ENCODE data around the gene ANKRD29.

Gene ANKRD29, protein sequence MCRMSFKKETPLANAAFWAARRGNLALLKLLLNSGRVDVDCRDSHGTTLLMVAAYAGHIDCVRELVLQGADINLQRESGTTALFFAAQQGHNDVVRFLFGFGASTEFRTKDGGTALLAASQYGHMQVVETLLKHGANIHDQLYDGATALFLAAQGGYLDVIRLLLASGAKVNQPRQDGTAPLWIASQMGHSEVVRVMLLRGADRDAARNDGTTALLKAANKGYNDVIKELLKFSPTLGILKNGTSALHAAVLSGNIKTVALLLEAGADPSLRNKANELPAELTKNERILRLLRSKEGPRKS

DNA sequence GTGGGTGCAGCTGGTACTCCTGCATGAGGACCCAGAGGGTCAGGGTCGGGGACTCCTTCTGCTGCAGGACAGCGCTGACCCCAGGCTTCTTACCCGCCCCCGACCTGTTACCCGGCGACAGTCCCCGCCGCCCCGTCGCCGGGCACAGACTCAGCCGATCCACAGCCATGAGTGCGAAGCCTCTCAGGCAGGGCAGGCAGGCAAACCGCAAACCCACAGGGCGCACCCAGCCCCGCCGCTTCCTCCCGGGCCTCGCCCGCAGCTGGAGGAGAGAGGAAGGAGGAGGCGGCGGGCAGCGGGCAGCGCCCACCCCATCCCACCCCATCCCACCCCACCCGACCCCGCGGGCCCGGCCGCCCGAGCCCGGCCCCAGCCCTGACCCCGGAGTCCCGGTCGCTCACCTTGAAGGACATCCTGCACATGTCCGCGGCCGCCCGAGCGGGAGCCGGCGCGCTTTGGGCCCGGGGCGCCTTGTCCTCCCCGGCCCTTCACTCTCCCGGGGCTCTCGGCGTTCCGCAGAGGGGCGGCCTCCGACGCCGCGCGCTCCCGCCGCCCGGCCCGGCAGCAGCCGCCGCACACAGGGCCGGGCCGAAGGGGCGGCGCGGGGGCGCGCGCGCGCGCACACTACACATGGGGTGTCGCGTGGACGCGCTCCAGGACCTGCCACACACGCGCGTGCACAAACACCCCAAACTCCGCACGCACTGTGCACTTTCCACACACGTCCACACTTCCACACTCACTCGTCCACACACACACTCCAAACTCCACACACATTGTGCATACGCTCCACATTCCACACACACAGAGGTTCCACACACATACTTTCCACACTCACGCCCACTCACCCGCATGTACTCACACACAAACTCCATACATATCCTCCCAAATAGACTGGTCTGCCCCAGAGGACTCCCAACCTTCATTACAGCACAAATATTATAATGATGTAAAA lies at the start of gene ANKRD29:
ANKRD29 (minus strand) TSS at position 603 of the 955 bp plus-strand sequence; CDS start at position 422, 181 bp downstream.
- in situ Hi-C loops (cut with MboI; ENCODE audit: low sequenced_read_pairs): no loop called here

DNA sequence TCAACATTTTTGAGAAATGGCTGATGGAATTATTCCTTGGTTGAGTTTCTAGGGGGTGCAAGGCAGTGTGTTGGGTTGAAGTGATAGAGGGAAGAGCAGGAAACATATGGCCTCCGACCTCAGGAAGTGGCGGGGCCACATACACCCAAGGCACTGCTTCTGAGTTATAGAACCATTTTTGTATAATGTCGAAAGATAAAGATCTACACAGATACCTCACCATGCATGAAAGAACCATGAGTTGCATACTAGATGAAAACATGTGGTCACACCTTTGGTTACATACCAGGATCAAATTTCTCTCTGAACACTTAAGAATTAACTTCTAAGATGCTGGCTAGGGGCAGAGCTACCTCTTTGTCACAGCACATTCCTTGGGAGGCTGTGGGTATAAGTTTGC lies 49.7 kb upstream of the ANKRD29 start:
- in situ Hi-C loops (cut with MboI; ENCODE audit: low sequenced_read_pairs): loop anchor here (25.0 kb wide), 1 partner anchor 175 kb away; no protein-coding TSS in a partner anchor

DNA sequence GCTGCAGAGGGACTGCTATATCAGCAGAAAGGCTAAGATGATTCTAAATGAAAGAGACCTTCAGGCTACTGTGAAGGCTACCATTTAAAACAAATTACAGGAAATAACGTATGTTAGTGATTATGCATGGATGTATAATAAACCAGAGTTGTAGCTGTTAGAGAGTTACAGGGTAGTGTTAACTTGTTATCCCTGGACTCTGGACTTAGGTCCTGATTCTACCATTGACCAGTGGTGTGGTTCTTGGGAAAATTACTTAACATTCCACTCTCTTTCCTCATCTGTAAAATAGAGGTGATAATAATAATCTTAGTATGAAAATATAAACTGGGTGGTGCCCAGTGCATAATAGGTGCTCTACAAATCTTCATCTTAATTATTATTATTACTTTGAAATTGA lies 48.7 kb upstream of the ANKRD29 start:
- in situ Hi-C loops (cut with MboI; ENCODE audit: low sequenced_read_pairs): loop anchor here (25.0 kb wide), 1 partner anchor 174 kb away; no protein-coding TSS in a partner anchor

DNA sequence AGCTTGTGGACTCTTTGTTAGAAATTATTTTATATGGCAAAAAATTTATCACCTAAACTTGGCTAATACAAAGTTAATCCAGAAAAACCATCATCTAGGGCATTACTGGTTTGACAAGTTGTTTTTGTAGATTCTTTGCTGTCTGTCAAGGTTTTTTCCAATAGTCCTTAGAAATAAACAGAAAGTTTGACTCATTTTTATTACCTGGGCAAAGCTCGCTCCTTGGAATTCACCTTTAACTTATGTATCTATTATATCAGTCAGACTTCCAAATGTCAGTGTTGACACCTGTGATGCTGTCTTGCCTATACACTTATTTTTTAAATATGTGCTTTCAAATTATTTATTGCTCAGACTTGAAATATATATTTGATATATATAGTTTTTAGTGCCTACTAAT lies 48.2 kb upstream of the ANKRD29 start:
- in situ Hi-C loops (cut with MboI; ENCODE audit: low sequenced_read_pairs): loop anchor here (25.0 kb wide), 1 partner anchor 174 kb away; no protein-coding TSS in a partner anchor

DNA sequence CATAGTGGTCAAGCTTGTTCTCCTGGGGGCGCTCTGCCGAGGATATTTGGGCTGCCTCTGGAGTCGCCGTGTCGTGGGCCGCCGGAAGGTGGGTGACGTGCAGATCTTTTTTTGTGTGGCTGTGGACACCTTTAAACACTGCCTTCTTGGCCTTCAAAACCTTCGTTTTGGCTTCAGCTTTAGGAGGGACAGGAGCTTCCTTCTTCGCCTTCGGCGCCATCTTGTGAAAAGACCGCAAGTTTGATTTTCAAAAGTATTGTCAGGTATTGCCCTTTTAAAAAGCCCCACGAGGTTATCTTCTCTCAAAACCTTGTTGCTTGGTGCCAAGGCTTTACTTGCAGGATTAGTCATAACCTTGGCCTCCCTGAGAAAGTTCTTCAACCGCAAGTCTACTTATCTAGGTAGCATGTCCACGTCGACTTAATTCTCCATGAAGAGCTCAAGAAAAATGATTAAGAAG lies 47.4 kb upstream of the ANKRD29 start:
- in situ Hi-C loops (cut with MboI; ENCODE audit: low sequenced_read_pairs): loop anchor here (25.0 kb wide), 1 partner anchor 173 kb away; no protein-coding TSS in a partner anchor

DNA sequence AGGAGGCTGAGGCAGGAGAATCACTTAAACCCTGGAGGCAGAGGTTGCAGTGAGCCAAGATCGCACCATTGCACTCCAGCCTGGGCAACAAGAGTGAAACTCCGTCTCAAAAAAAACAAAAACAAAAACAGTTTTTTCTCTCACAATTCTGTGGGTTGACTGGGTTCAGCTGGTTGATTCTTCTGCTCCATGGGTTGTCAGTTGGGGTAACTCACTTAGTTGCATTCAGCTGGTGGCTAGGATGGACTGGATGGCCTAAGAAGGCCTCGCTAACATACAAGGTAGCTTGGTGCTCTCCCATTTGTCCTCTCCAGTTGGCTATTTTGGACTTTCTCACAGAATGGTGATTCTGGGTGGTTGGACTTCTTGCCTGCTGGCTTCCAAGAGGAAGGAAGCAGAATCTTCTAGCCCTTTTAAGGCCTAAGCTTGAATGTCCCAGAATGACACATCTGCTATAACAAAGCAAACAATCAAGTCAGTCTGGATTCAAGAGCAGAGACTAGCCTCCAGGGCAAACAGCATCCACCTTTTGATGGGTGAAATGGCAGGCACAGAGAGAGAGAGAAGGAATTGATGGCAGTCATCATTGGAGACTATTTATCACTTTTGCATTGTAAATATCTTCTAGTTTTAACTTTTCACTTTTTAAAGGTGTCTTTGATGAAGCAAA lies 44.4 kb upstream of the ANKRD29 start:
- in situ Hi-C loops (cut with MboI; ENCODE audit: low sequenced_read_pairs): loop anchor here (25.0 kb wide), 1 partner anchor 170 kb away; no protein-coding TSS in a partner anchor

DNA sequence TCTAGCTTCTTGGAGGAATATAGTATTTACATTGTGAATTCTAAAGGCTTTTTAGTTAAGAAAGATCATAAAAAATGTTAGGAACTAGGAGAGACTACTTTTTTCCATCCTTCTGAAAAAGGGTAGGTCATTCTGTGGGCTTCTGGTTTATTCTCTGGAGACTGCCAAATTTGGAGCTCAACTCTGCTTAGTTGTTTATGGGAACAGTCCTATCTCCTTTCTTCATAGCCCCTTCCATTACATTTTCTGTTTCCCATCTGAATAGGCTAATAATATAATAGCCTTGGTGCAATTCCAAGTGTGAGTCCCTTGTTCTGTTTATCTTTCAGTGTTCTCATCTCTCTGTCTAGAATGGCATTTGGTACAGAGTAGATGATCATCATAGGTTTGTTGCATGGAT lies 42.1 kb upstream of the ANKRD29 start:
- in situ Hi-C loops (cut with MboI; ENCODE audit: low sequenced_read_pairs): loop anchor here (25.0 kb wide), 1 partner anchor 168 kb away; no protein-coding TSS in a partner anchor

DNA sequence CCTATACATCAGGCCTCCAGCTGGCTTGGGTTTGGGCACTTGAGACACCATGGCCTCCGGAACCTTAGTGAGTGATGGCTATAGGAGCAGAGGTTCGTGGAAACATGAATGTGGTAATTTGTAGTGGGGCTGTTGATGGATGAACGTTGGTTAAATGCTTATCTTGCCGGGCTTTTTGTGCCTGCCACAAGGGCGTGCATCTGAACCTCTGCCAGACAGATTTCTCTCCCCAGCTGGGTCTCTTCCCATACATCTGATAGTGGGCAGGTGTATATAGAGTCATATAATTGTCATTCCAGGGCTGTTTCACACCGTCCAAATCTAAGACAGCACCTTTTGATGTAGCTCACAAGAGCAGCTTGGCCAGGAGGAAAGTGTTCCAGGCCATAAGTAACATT lies 41.3 kb upstream of the ANKRD29 start:
- in situ Hi-C loops (cut with MboI; ENCODE audit: low sequenced_read_pairs): loop anchor here (25.0 kb wide), 1 partner anchor 167 kb away; no protein-coding TSS in a partner anchor

DNA sequence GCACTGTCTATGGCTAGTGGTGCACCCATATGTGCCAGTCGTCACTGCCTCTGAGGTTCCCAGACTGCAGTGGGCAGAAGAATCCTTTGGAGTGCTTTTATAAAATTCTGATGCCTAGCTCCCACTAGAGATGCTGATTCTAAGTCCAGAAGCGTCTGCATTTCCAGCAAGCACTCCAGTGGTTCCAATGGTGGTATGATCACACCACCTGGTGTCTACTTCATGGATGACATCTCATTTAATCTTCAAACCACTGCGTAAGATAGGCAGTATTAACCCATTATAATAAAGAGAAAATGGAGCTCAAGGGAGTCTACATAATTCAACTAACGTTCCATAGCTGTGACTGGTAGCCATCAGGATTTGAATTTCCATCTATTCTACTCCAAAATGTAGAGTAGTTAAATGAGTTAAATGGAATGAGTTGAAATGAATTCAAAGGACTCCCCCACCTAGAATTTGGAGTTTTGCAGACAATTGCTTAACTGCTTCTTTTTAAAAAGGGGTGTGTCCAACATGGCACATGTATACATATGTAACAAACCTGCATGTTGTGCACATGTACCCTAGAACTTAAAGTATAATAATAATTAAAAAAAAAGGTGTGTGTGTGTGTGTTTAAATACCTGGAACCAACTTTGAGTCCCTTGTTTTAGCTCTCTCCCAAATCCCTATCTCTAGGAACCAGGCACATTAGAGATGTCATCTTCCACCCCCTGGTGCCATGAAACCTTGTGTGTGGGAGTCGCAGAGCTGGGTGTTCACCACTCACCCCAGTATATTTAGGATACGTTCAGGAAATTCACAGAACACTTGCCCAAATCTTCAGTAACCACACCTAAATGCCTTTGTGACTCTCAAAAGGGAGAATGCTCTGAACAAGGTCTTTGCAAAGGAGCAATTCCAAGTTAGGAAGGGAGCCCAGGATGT lies 40.6 kb upstream of the ANKRD29 start:
- in situ Hi-C loops (cut with MboI; ENCODE audit: low sequenced_read_pairs): loop anchor here (25.0 kb wide), 1 partner anchor 166 kb away; no protein-coding TSS in a partner anchor

DNA sequence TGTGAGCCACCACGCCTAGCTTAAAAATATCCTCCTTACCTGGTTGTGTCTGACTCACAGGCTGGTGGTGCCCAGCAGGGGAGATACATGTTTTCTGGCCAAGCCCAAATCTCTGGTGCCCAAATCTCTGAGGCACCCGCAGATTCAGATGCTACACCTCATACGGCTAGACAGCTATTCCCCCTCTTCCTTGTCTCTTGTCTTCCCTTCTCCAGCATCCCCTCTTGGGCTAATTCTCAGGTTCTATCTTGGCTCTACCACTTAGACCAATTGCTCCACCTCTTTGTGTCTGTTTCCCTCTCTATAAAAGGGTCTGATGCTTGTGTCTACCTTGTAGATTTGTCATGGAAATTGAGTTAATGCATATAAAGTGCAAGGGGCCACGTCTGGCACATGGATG lies 39.9 kb upstream of the ANKRD29 start:
- in situ Hi-C loops (cut with MboI; ENCODE audit: low sequenced_read_pairs): loop anchor here (25.0 kb wide), 1 partner anchor 165 kb away; no protein-coding TSS in a partner anchor

DNA sequence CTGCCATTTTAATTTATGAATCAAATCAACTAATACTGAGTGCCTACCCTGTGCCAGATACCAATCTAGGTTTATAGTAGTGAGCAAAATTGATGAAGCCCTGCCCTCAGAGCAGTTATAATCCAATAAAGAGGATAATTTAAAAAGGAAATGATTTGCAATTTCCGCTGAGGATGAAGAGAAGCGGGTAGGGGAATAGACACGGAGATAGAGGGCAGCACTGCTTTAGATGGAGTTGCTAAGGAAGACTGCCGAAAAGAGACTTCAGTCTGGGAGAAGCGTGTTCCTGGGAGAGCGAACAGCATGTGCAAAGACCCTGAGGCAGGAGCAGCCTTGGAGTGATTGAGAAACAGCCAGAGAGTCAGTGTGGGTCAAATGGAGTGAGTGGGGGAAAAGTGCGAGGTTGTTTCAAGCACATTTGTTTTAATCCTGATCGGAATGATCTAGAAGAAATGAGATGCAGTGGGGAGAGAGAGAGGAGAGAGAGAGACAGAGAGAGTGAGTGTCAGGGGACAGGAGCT lies 38.9 kb upstream of the ANKRD29 start:
- in situ Hi-C loops (cut with MboI; ENCODE audit: low sequenced_read_pairs): loop anchor here (25.0 kb wide), 1 partner anchor 164 kb away; no protein-coding TSS in a partner anchor

DNA sequence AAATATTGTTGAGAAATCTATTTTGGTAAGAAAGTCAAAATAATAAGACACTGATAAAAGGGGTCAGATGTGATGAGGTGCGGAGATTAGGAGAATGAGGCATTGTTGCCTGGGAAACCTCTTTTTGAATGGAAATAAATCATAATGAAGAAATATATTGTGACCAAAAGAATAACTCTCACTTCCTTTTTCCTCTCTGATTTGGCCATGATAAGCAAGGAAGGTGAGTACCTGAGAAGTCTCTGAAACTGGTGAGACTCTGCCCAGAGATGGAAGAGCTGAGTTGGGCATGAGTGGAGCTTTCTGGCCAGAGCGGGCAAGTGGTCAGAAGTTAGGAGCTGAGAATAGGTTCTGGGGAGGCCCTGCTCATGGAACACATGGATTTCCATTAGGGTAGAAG lies 38.3 kb upstream of the ANKRD29 start:
- in situ Hi-C loops (cut with MboI; ENCODE audit: low sequenced_read_pairs): loop anchor here (25.0 kb wide), 1 partner anchor 164 kb away; no protein-coding TSS in a partner anchor

DNA sequence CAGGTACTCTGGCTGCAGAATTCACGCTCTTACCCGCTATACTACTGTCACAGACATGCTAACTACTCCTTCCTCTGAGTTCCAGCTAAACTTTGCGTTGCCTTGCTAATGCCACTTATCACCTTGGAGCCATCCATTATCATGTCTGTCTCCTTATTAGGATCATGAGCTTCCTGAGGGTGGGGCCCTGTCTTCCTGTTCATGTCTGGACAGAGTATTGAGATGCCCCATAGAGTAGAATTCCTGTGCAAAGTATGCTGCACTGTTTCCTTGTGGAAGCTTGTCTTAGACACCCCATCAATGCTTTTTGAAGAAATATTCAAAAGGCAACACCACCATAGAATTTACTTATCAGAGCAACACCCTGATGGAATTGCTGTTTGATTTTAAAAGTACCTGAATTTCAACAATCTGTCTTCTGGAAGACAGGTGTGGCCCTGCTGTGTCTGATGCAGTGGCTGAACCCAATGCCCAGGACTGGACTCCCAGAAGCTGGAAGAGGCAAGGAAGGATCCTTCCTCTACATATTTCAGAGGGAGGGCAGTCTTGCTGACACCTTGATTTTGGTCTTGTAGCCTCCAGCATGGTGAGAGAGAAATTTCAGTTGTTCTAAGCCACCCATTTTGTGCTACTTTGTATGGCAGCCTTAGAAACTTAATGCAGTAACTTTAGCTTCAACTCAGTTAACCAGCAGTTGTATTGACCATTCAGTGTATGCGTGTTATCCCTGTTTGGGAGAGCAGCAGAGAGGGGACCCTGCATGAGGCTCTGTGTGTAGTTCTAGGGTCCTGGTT lies 32.1 kb upstream of the ANKRD29 start:
- in situ Hi-C loops (cut with MboI; ENCODE audit: low sequenced_read_pairs): no loop called here

DNA sequence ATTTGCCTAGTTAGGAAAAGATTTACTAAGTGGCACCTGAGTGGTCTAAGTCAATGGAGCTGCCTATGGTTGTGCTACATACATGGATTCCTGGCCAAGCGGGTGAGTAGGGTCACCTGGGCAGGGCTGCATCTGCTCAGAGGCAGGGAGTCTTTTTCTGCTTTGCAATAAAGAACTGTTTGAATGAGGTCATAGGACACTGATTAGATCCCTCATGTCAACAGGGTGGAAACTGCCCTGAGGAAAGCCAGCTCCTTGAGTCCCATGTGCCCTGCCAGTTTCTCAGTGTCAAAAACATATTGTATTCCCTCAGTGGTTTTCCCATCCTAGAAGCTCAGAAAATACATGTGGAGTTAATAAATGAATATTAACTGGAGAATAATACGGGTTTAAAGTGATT lies 31.1 kb upstream of the ANKRD29 start:
- in situ Hi-C loops (cut with MboI; ENCODE audit: low sequenced_read_pairs): no loop called here

DNA sequence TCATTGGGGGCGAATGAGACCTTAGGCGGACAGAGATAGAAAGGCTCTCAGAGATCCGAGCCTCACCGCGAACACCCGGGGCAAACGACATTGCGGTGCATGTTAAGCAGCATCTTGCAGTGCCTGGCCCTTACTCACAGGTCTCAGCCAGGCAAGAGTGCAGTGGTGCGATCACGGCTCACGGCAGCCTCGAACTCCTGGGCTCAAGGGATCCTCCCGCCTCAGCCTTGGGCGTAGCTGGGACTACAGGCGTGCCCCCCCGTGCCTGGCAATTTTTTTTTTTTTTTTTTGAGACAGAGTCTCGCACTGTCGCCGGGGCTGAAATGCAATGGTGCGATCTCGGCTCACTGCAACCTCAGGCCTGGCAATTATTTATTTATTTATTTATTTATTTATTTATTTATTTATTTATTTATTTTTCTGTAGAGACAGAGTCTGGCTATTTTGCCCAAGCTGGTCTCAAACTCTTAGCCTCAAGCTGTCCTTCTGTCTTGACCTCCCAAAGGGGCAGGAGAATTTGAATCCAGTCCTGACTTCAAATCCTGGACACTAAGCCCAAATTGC lies 27.9 kb upstream of the ANKRD29 start:
- in situ Hi-C loops (cut with MboI; ENCODE audit: low sequenced_read_pairs): no loop called here

DNA sequence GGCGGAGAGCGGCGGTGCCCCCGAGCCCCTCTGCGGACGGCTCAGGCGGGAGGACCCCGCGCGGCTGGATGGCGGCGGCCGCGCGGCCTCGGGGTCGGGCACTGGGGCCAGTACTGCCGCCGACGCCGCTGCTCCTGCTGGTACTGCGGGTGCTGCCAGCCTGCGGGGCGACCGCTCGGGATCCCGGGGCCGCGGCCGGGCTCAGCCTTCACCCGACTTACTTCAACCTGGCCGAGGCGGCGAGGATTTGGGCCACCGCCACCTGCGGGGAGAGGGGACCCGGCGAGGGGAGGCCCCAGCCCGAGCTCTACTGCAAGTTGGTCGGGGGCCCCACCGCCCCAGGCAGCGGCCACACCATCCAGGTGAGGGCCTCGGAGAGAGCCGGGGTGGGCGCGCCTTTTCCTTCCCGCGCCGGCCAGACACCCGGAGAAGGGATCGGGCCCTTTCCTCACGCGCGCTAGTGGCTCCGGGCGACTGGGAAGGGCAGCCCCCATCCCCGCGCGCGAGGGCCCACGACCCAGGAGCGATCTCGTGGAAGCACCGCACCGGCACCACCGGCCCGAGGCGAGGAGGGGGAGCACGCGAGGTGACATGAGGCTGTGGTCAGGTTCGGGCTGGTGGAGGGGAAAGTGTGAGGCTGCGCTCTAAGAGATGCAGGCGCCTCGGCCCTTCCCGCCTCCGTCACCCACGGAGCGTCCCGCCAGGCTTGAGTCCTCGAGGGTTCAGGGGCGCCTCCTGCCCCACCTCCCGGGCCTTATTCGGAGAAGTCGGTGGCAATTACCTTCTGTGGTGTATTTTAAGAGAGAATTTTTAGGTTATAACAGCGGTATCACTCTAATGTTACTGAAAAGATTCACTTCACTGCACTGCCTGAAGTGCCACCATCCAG lies 27.1 kb upstream of the ANKRD29 start:
- in situ Hi-C loops (cut with MboI; ENCODE audit: low sequenced_read_pairs): no loop called here

DNA sequence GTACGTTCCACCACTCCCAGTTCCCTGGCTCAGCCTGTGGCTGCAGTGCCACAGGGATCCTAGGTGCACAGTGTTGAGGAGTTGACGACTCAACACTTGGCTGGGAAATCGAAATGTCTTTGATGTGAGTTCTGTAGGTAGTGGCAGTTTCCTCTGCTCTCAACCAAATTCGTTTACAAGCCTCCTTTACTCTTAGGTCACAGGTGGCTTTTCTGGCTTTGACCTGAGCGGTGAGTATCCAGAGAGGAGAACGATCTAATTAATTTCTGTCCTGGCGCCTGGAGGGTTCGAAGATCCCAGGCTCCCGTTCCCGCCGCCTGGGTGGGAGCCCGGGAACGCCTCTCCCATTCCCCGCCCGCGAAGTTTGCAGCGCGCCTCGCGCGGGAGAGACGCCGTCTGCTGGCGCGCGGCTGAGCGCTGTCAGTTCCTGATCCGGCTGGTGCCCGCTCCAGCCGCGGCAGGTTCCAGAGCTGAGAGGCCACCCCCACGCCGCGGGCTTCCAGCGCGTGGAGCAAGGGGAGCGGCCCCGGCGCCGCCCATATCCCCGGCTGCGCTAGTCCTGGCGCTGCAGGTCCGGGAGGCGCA lies 26.4 kb upstream of the ANKRD29 start, which contains the start of gene LAMA3:
LAMA3 (plus strand) TSS at position 423 of the 585 bp plus-strand sequence. CDS start 231 bp downstream, outside the sequence.
- in situ Hi-C loops (cut with MboI; ENCODE audit: low sequenced_read_pairs): no loop called here

Measured in HL-60/S4 treated with phorbol 12-myristate 13-acetate at 8.2 ng/mL for 4 days and 3 days (cell line).